ENCODE results near the gene MXRA5.
"Not testable (repeated sequence)": the region's sequence is repeated elsewhere in the genome, so short reads cannot be mapped to it uniquely, and the experiment has no call there.

The MXRA5 gene

GRCh38 chrX:3377560-3377959 is 31.1 kb upstream of the MXRA5 start:
- FAIRE-seq (no peak), DNase-seq (ENCODE audit: insufficient read length, low spot score) (no peak)
- TF ChIP-seq POU2F2 (IDR thresholded peaks at IDR 0.05; ENCODE audit: low read depth, low read length), result no peak
- TF ChIP-seq POLR2A (IDR thresholded peaks at IDR 0.05; ENCODE audit: low read depth, low read length), result no peak

DNA sequence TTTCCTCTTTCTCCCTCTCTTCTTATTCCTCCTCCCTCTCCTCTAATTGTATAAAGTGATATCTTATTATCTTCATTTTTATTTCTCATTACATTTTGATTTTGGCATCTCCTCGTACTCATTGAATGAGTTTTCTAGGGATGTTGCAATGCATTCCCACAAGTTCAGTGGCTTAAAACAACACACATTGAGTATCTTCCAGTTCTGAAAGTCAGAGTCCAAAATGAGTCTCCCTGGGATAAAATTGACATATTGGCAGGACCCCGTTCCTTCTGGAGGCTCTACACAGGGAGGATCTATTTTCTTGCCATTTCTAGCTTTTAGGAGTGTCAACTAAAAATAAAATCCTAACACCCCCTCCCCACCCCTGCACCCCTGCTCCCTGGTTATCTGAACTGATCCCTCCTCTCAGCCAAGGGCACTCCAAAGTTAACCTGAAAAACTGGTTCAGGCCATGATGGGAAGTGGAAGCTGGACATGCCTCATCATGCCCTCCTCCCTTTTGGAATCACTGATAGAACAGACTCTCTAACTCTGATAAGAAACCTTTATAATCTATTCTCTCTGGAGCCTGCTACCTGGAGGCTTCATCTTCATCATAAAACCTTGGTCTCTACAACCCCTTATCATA is 29.5 kb upstream of the MXRA5 start:
- not testable (repeated sequence) for DNase-seq (ENCODE audit: insufficient read length, low spot score); FAIRE-seq

DNA sequence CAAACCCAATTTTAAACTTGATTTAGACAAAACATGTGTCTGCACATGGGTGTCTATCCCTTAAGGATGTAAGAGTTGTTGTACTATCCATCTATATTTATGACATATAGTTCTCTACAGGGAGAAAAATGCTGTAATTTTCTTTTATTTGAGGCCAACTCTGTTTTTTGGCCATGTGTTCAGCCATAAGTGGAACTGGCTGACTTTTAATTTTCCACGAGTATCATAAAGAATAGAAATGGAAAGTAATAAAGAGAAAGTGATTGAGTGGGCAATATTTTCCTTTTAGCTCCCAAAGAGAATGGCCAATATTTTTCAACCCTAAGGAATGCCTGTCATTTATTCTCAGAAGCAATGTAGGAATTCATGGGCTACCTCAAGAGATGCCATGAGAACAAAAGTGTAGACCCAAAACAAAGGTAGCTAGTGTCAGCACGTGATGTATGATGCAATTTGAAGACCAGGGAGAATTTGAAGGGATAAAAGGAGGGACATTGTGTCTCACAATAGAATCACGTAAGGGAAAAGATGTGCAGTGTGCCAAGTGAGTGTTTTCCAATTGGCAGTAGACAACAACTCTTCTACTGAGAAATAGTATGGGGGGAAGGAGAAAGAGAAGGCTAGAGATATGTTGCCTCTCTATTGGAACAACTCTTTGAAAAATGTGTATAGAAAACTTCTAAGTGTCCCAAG is 27.8 kb upstream of the MXRA5 start:
- TF ChIP-seq PAX5 (IDR thresholded peaks at IDR 0.05; ENCODE audit: insufficient read depth, low read length, severe bottlenecking) (no peak), SPI1 (IDR thresholded peaks at IDR 0.05; ENCODE audit: low read depth, low read length) (no peak), TAF1 (IDR thresholded peaks at IDR 0.05; ENCODE audit: low read depth, low read length) (no peak), POU2F2 (IDR thresholded peaks at IDR 0.05; ENCODE audit: low read depth, low read length) (no peak), POLR2AphosphoS5 (IDR thresholded peaks at IDR 0.05; ENCODE audit: low read depth, low read length) (no peak), POLR2A (IDR thresholded peaks at IDR 0.05; ENCODE audit: low read depth, low read length) (no peak)
- DNase-seq (ENCODE audit: insufficient read length, low spot score), result no peak
- no peak for FAIRE-seq

GRCh38 chrX:3371163-3371562 is 24.7 kb upstream of the MXRA5 start:
- no peak for DNase-seq (ENCODE audit: insufficient read length, low spot score)
- FAIRE-seq, result no peak
- TF ChIP-seq SPI1 (IDR thresholded peaks at IDR 0.05; ENCODE audit: low read depth, low read length) (no peak), POU2F2 (IDR thresholded peaks at IDR 0.05; ENCODE audit: low read depth, low read length) (no peak), PAX5 (IDR thresholded peaks at IDR 0.05; ENCODE audit: insufficient read depth, low read length, severe bottlenecking) (no peak), POLR2AphosphoS5 (IDR thresholded peaks at IDR 0.05; ENCODE audit: low read depth, low read length) (no peak), TAF1 (IDR thresholded peaks at IDR 0.05; ENCODE audit: low read depth, low read length) (no peak), POLR2A (IDR thresholded peaks at IDR 0.05; ENCODE audit: low read depth, low read length) (no peak)

DNA sequence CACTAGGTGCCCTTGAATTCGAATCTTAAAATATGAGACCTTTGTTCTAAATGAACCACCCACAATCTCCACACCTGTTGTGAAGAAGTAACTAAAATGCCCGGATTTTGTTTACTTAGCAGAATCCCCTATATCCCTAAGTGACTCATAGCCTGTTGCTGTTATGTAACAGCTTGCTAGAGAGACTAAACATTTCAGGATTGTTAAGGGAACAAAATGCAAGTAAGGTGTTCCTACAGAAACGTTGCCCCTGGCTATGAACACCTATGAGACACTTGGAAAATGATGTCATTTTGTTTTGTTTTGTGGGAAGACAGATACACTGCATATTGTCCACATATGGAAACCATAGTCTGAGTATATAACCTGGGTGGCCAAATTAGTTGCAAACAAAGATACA is 24.2 kb upstream of the MXRA5 start:
- no peak for FAIRE-seq
- TF ChIP-seq TAF1 (IDR thresholded peaks at IDR 0.05; ENCODE audit: low read depth, low read length) (no peak), POU2F2 (IDR thresholded peaks at IDR 0.05; ENCODE audit: low read depth, low read length) (no peak), POLR2AphosphoS5 (IDR thresholded peaks at IDR 0.05; ENCODE audit: low read depth, low read length) (no peak), SPI1 (IDR thresholded peaks at IDR 0.05; ENCODE audit: low read depth, low read length) (no peak), PAX5 (IDR thresholded peaks at IDR 0.05; ENCODE audit: insufficient read depth, low read length, severe bottlenecking) (no peak), POLR2A (IDR thresholded peaks at IDR 0.05; ENCODE audit: low read depth, low read length) (no peak)
- no peak for DNase-seq (ENCODE audit: insufficient read length, low spot score)

- DNase-seq (ENCODE audit: insufficient read length, low spot score) (no peak), FAIRE-seq (no peak)
- no peak for TF ChIP-seq POLR2A (IDR thresholded peaks at IDR 0.05; ENCODE audit: low read depth, low read length)
These were observed 16.5 kb upstream of the MXRA5 start for GRCh38 chrX:3362956-3363355.

DNA sequence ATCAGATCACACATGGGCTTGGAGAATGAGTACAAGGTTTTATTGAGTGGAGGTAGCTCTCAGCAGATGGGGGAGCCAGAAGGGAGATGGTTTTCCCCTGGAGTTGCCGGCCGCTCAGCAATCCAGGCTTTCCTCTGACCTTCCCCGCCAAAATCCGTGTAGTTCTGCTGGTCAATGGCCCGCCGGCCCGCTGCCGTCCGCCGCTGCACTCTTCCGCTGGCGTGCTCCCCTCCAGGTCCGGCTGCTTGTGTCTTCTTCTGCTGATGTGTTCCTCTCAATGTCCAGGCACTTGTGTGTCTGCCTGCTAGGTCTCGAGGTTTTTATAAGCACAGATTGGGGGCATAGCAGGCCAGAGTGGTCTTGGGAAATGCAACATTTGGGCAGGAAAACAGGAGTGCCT is 14.4 kb upstream of the MXRA5 start:
- TF ChIP-seq PAX5 (IDR thresholded peaks at IDR 0.05; ENCODE audit: insufficient read depth, low read length, severe bottlenecking) (no peak), SPI1 (IDR thresholded peaks at IDR 0.05; ENCODE audit: low read depth, low read length) (no peak), TAF1 (IDR thresholded peaks at IDR 0.05; ENCODE audit: low read depth, low read length) (no peak), POU2F2 (IDR thresholded peaks at IDR 0.05; ENCODE audit: low read depth, low read length) (no peak), POLR2AphosphoS5 (IDR thresholded peaks at IDR 0.05; ENCODE audit: low read depth, low read length) (no peak), POLR2A (IDR thresholded peaks at IDR 0.05; ENCODE audit: low read depth, low read length) (no peak)
- no peak for DNase-seq (ENCODE audit: insufficient read length, low spot score)
- FAIRE-seq, result no peak

- FAIRE-seq; DNase-seq (ENCODE audit: insufficient read length, low spot score): not testable (repeated sequence)
These were observed 6.3 kb upstream of the MXRA5 start for GRCh38 chrX:3352741-3353140.

- DNase-seq (ENCODE audit: insufficient read length, low spot score) (no peak), FAIRE-seq (no peak)
- TF ChIP-seq POLR2AphosphoS5 (IDR thresholded peaks at IDR 0.05; ENCODE audit: low read depth, low read length) (no peak), POLR2A (IDR thresholded peaks at IDR 0.05; ENCODE audit: low read depth, low read length) (no peak), POU2F2 (IDR thresholded peaks at IDR 0.05; ENCODE audit: low read depth, low read length) (no peak), PAX5 (IDR thresholded peaks at IDR 0.05; ENCODE audit: insufficient read depth, low read length, severe bottlenecking) (no peak), TAF1 (IDR thresholded peaks at IDR 0.05; ENCODE audit: low read depth, low read length) (no peak), SPI1 (IDR thresholded peaks at IDR 0.05; ENCODE audit: low read depth, low read length) (no peak)
These were observed 4.8 kb upstream of the MXRA5 start for GRCh38 chrX:3351276-3351675.

DNA sequence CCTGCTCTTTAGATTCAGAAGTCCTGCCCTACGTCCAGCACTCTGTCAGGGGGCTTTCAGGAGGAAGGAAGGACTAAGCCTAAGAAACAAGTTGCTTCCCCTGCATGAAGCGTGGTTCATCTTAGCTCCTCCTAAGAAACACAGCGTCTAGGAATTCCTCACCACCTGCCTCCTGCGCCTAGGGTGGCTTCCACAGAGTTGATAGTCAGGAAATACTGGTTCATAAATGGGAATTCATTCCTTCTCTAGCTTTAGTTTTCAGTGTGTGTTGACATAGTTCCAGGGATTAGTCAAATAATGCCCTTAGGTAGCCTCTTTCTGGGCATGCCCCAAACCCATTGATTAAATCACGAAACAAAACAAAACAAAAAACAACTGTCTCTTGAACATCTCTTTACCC is 1.7 kb upstream of the MXRA5 start:
- no peak for FAIRE-seq
- DNase-seq (ENCODE audit: insufficient read length, low spot score), result no peak
- TF ChIP-seq POLR2AphosphoS5 (IDR thresholded peaks at IDR 0.05; ENCODE audit: low read depth, low read length) (no peak), SPI1 (IDR thresholded peaks at IDR 0.05; ENCODE audit: low read depth, low read length) (no peak), TAF1 (IDR thresholded peaks at IDR 0.05; ENCODE audit: low read depth, low read length) (no peak), POLR2A (IDR thresholded peaks at IDR 0.05; ENCODE audit: low read depth, low read length) (no peak), POU2F2 (IDR thresholded peaks at IDR 0.05; ENCODE audit: low read depth, low read length) (no peak), PAX5 (IDR thresholded peaks at IDR 0.05; ENCODE audit: insufficient read depth, low read length, severe bottlenecking) (no peak)
